Nephron (organoid): ENCODE measurements around the gene TSEN54.
A peak's percentile ranks its signal among the peaks of the same experiment; 100 is the strongest.

Experiments used
- H3K27ac Mint-ChIP-seq, 3 experiments: 2 replicates each; pipeline ENCODE4 v1.8.0; 2020; ENCODE audit warnings: mixed read lengths in 3 of 3, mild to moderate bottlenecking in 2 of 3, moderate library complexity in 1 of 3
- H3K27me3 Mint-ChIP-seq: 2 replicates; pipeline ENCODE4 v1.8.0; 2021; ENCODE audit warnings: low read depth, mild to moderate bottlenecking, moderate library complexity, mixed read lengths
- H3K36me3 Mint-ChIP-seq: 2 replicates; pipeline ENCODE4 v1.8.0; 2020; ENCODE audit warnings: low read depth, mixed read lengths
- H3K4me1 Mint-ChIP-seq: 2 replicates; pipeline ENCODE4 v1.8.0; 2020; ENCODE audit warnings: mixed read lengths
- H3K4me3 Mint-ChIP-seq, 3 experiments: 2 replicates each; pipeline ENCODE4 v1.8.0; 2020; ENCODE audit warnings: mild to moderate bottlenecking in 3 of 3, mixed read lengths in 3 of 3, moderate library complexity in 2 of 3
- H3K9me3 Mint-ChIP-seq: 2 replicates; pipeline ENCODE4 v1.8.0; 2020; ENCODE audit warnings: mixed read lengths
- CTCF ChIP-seq, 3 experiments: fragments of 200-600 bp; sonication (generic); IDR thresholded peaks; one replicate each; pipeline ENCODE4 v1.5.0; 2021; ENCODE audit warnings: antibody characterized with exemption in 3 of 3; ENCODE audit not compliant: unreplicated experiment in 3 of 3

The TSEN54 gene

DNA sequence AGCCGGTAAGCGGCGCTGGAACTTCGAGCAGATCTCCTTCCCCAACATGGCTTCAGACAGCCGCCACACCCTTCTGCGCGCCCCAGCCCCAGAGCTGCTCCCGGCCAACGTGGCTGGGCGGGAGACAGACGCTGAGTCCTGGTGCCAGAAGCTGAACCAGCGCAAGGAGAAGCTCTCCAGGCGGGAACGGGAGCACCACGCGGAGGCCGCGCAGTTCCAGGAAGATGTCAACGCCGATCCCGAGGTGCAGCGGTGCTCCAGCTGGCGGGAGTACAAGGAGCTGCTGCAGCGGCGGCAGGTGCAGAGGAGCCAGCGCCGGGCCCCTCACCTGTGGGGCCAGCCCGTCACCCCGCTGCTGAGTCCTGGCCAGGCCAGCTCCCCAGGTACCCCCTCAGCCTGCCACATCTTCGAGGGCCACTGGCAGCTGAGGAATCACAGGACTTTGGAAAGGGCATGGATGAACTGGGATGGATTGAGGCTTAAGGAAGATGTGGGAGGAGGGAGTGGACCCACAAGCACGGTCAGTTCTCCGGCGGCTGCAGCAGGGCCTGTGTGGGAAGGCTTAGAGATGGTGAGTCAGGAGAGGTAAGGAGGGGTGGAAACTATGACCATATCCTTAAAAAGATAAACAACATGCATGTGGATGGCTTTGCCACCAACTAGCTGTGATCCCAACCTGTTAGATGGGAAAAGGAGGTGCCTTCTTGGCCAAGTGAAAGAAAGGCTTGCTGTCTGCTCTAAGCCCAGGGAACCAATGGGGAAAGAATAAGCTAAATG, 5.8 kb downstream of the TSEN54 start:
- TF ChIP-seq CTCF (IDR thresholded peaks at IDR 0.05; ENCODE audit: unreplicated experiment in 3 of 3), result no peak
- H3K4me1 Mint-ChIP-seq, result peaks cover 12% of the 10 kb centered on the region
- peak overlapping the region; percentile 5 to 58 (median 57) for H3K4me3 Mint-ChIP-seq

GRCh38 chr17:75523647-75524046, 7.3 kb downstream of the TSEN54 start:
- TF ChIP-seq CTCF (IDR thresholded peaks at IDR 0.05; ENCODE audit: unreplicated experiment in 3 of 3), result no peak
- Mint-ChIP-seq H3K27ac (no peak overlapping the region), H3K4me1 (no peaks in the 10 kb centered on the region), H3K27me3 (peaks cover 33% of the 10 kb centered on the region), H3K9me3 (no peaks in the 10 kb centered on the region), H3K4me3 (peak overlapping the region; percentile 9 to 77 (median 72)), H3K36me3 (peaks cover 24% of the 10 kb centered on the region)

More for the DNA sequence above, 5.8 kb downstream of the TSEN54 start:
- H3K27me3 Mint-ChIP-seq, result peaks cover 31% of the 10 kb centered on the region
- H3K27ac Mint-ChIP-seq, result no peak overlapping the region
- peaks cover 35% of the 10 kb centered on the region for H3K36me3 Mint-ChIP-seq
- H3K9me3 Mint-ChIP-seq, result no peaks in the 10 kb centered on the region

DNA sequence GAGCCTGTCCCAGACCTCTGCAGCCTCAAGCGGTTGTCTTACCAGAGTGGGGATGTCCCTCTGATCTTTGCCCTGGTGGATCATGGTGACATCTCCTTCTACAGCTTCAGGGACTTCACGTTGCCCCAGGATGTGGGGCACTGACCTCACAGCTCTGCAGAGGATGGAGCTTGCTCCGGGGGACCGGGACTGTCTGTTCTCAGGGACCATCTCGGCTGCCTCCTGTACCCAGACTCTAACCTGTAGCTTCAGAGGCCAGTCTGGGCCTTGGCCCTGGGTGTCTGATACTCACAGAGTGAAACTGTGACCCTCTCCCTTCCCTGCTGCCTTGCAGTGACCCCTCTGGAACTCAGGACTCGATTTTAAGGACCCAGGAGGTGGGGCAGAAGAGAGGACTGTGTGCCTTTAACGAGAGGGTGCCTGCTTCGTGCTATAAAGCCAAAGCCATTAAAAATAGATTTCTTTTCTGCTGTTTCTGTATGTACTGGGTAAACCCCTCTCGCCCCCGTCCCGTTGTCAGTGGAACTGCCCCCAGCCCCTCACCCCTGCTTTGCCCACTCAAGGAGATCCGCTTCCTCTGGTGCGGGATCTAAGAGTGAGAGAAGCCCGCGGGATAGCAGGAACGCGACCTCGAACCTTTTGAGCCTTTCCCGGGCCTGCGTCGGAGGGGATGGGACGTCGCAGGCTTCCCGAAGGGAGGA, 8.1 kb downstream of the TSEN54 start:
- Mint-ChIP-seq H3K36me3 (peaks cover 22% of the 10 kb centered on the region), H3K27me3 (peaks cover 33% of the 10 kb centered on the region), H3K27ac (no peak overlapping the region), H3K9me3 (no peaks in the 10 kb centered on the region), H3K4me1 (no peaks in the 10 kb centered on the region), H3K4me3 (peak overlapping the region; percentile 67 to 77 (median 72))
- TF ChIP-seq CTCF (IDR thresholded peaks at IDR 0.05; ENCODE audit: unreplicated experiment in 3 of 3), result no peak

DNA sequence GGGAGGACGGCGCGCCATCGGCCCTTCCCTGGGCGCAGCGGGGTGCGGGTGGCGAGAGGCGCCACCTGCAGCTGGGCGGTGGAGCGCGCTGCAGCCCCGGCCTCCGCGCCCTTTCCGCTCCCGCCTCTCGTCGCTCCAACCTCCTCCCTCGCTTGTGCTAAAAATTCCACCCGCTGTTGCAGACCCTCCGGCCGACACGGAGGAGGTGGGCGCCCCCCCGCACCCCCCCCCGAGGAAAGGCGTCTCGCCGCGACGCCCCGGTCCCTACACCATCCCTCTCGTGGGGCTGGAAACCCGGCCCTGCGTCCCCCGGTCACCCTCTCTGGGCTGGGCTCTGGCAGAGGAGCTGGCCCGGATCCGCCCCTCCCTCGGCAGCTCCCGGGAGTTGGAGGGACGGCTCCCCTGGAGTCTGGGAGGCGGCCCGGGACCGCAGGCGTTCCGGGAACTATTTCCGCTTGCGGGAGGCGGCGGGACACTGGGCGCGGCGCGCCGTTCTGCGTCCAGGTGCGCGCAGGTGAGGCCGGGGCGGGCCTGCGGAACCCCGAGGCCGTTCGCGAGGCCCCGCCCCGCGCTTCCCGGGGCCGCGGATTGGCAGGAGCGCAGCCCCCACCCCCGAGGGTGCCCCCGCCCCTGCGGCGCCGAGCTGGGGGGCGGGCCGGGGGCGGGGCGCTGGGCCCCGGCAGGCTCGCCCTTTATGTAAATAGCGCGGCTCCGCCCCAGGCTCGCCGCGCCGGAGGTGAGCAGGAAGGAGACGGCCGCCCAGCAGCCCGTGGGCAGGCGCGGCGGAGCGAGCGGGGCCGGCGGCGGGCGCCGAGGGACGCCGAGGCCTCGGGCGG, 8.9 kb downstream of the TSEN54 start, which contains the start of gene LLGL2:
Gene LLGL2, plus strand, starts transcription at position 728 of the 836 bp plus-strand sequence. CDS start 17,730 bp downstream, outside the sequence.
- H3K27ac Mint-ChIP-seq, result peak within 1 kb of the TSS in 1 of 3 experiments; percentile 86
- peaks cover 33% of the 10 kb centered on the region for H3K27me3 Mint-ChIP-seq
- H3K36me3 Mint-ChIP-seq, result peaks cover 18% of the 10 kb centered on the region
- H3K4me3 Mint-ChIP-seq, result peak within 1 kb of the TSS; percentile 77 to 85 (median 79)
- TF ChIP-seq CTCF (IDR thresholded peaks at IDR 0.05; ENCODE audit: unreplicated experiment in 3 of 3), result peak in 2 of 3 experiments; percentile 16 to 37
- no peaks in the 10 kb centered on the region for H3K4me1 Mint-ChIP-seq
- no peaks in the 10 kb centered on the region for H3K9me3 Mint-ChIP-seq

GRCh38 chr17:75525806-75526554, 9.7 kb downstream of the TSEN54 start:
- H3K36me3 Mint-ChIP-seq, result peaks cover 18% of the 10 kb centered on the region
- no peaks in the 10 kb centered on the region for H3K4me1 Mint-ChIP-seq
- peak overlapping the region in 1 of 3 experiments; percentile 86 for H3K27ac Mint-ChIP-seq
- no peak for TF ChIP-seq CTCF (IDR thresholded peaks at IDR 0.05; ENCODE audit: unreplicated experiment in 3 of 3)
- peak overlapping the region; percentile 77 to 85 (median 79) for H3K4me3 Mint-ChIP-seq
- H3K9me3 Mint-ChIP-seq, result no peaks in the 10 kb centered on the region
- peaks cover 33% of the 10 kb centered on the region for H3K27me3 Mint-ChIP-seq
